GM21526 (cell line): ENCODE measurements around the gene SCN4B.

Experiments used
- ATAC-seq: cut with Tn5 transposase; IDR thresholded peaks from one replicate; pipeline ENCODE4 v1.9.1; 2021; ENCODE audit warnings: moderate library complexity; ENCODE audit not compliant: unreplicated experiment, low FRiP score

The SCN4B gene

GRCh38 chr11:118175031-118175992, 22.7 kb upstream of the SCN4B start:
- ATAC-seq = no peak

GRCh38 chr11:118174006-118174567, 21.5 kb upstream of the SCN4B start:
- no peak for ATAC-seq

GRCh38 chr11:118172356-118172755, 19.7 kb upstream of the SCN4B start:
- ATAC-seq = no peak

GRCh38 chr11:118171269-118172062, 18.8 kb upstream of the SCN4B start:
- no peak for ATAC-seq

- no peak for ATAC-seq
These were observed 18.3 kb upstream of the SCN4B start for GRCh38 chr11:118170882-118171268.

GRCh38 chr11:118170231-118170630, 17.6 kb upstream of the SCN4B start:
- no peak for ATAC-seq

GRCh38 chr11:118169300-118170140, 16.9 kb upstream of the SCN4B start:
- no peak for ATAC-seq

GRCh38 chr11:118168751-118169150, 16.1 kb upstream of the SCN4B start:
- ATAC-seq = no peak

DNA sequence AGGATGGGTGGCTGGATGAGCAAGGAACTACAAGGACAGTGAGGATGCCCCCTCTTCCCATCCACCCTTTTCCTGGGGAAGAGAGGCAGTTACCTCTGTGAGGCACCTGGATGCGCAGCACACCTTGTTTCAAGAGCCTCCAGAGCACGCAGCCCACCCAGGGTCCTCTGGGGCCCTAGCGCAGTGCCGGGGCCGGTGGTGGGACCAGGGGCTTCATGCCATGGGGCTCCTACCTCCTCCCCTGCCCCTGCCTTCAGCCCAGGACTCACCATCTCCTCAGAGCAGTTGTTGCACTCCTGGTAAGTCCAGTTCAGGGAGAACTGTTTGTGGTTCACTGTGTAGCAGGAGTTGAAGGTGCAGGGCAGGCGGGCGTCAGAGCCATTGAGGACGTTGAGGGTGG, 15.7 kb upstream of the SCN4B start:
- ATAC-seq = no peak

- no peak for ATAC-seq
These were observed 15.3 kb upstream of the SCN4B start for GRCh38 chr11:118167906-118168305.

GRCh38 chr11:118167253-118167652, 14.6 kb upstream of the SCN4B start:
- ATAC-seq = no peak

- no peak for ATAC-seq
These were observed 14.0 kb upstream of the SCN4B start for GRCh38 chr11:118166641-118167040.

- ATAC-seq = no peak
These were observed 12.3 kb upstream of the SCN4B start for GRCh38 chr11:118164885-118165284.

- ATAC-seq = no peak
These were observed 10.9 kb upstream of the SCN4B start for GRCh38 chr11:118163494-118163893.

DNA sequence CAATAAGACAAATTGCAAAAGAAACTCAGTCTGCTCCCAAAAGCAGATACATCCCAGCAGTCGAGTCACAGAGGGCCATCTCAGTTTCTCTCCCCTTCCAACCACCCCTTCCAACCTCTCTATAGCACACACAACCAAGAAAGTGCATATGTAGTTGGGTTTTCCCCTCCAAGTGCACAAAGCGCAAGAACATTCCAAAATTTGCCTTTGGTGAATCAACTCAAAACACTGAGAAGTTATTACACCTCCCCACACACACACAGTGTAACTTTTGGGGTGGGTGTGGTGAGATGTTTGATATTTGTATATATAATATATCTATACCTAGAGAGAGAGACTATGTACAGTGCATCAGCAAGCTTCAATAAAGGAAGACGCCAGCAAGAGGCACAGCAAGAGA, 10.2 kb upstream of the SCN4B start:
- ATAC-seq = no peak

- ATAC-seq = no peak
These were observed 9.2 kb upstream of the SCN4B start for GRCh38 chr11:118161786-118162185.

GRCh38 chr11:118157186-118157895, 4.7 kb upstream of the SCN4B start:
- ATAC-seq = no peak

GRCh38 chr11:118156531-118157185, 4.0 kb upstream of the SCN4B start:
- ATAC-seq = no peak
